Gastrocnemius medialis (tissue), 4 donors: ENCODE results near the gene HERPUD1.

Experiments used
- CTCF ChIP-seq, 5 experiments: fragments of 450-650 bp in 3 of 5; fragments of 200-600 bp in 2 of 5; sonication (generic) in 2 of 5; IDR thresholded peaks in 4 of 5; conservative IDR thresholded peaks in 1 of 5; 1 replicate in 4 of 5; 2 replicates in 1 of 5; pipeline ENCODE4 v1.5.1; 2016 to 2019; ENCODE audit warnings: antibody characterized with exemption in 5 of 5, mild to moderate bottlenecking in 3 of 5, moderate library complexity in 3 of 5
- POLR2A ChIP-seq, 2 donors: fragments of 450-650 bp; IDR thresholded peaks; one replicate each; pipeline ENCODE4 v1.6.1; 2017; ENCODE audit warnings: antibody characterized with exemption in 2 of 2, mild to moderate bottlenecking in 2 of 2, moderate library complexity in 2 of 2

- TF ChIP-seq POLR2A (IDR thresholded peaks at IDR 0.05) = no peak
- no peak for TF ChIP-seq CTCF (IDR thresholded peaks at IDR 0.05 in 4 of 5, conservative IDR thresholded peaks at IDR 0.05 in 1 of 5)
These were observed 35.8 kb downstream of the HERPUD1 start for GRCh38 chr16:56967733-56968132.
